Measurements from ENCODE around the gene SLC1A1. TPM values are rescaled to one million over a fixed set of nuclear protein-coding genes. Genes with fewer than 3 reads are reported as not detected.

SLC1A1 gene
- total RNA-seq, 4 donors from 2014 or later: 48.4 to 56.7 (median 49.7) TPM

GRCh38 chr9:4618700-4619099 lies 128.4 kb downstream of the SLC1A1 start:
- H3K27me3 ChIP-seq: no peaks in the 10 kb centered on the region
- no peaks in the 10 kb centered on the region for H3K9me3 ChIP-seq
- H3K4me1 ChIP-seq: peaks cover 0 to 3% of the 10 kb centered on the region in 2 donors
- no peak overlapping the region for H3K27ac ChIP-seq
- TF ChIP-seq POLR2A (IDR thresholded peaks at IDR 0.05): no peak
- TF ChIP-seq CTCF (IDR thresholded peaks at IDR 0.05): no peak
- intact Hi-C loops (cut with DNase I): no loop called here
- H3K36me3 ChIP-seq: no peaks in the 10 kb centered on the region
- 93 to 97% methylated on average over 2 of the region's 2 CpGs for WGBS, 2 donors
- no peak for DNase-seq
- no peak overlapping the region for H3K4me3 ChIP-seq (replicated peaks in 1 of 3)

GRCh38 chr9:4620057-4620765 lies 129.9 kb downstream of the SLC1A1 start:
- TF ChIP-seq POLR2A (IDR thresholded peaks at IDR 0.05): no peak
- no peak for TF ChIP-seq CTCF (IDR thresholded peaks at IDR 0.05)
- no peaks in the 10 kb centered on the region for H3K27me3 ChIP-seq
- H3K27ac ChIP-seq: no peak overlapping the region
- no peaks in the 10 kb centered on the region for H3K9me3 ChIP-seq
- WGBS, 2 donors: 92 to 95% methylated on average over 3 of the region's 3 CpGs
- H3K36me3 ChIP-seq: peaks cover 0 to 2% of the 10 kb centered on the region in 2 donors
- H3K4me1 ChIP-seq: peaks cover 0 to 3% of the 10 kb centered on the region in 2 donors
- DNase-seq: no peak
- no peak overlapping the region for H3K4me3 ChIP-seq (replicated peaks in 1 of 3)
- intact Hi-C loops (cut with DNase I): no loop called here

DNA sequence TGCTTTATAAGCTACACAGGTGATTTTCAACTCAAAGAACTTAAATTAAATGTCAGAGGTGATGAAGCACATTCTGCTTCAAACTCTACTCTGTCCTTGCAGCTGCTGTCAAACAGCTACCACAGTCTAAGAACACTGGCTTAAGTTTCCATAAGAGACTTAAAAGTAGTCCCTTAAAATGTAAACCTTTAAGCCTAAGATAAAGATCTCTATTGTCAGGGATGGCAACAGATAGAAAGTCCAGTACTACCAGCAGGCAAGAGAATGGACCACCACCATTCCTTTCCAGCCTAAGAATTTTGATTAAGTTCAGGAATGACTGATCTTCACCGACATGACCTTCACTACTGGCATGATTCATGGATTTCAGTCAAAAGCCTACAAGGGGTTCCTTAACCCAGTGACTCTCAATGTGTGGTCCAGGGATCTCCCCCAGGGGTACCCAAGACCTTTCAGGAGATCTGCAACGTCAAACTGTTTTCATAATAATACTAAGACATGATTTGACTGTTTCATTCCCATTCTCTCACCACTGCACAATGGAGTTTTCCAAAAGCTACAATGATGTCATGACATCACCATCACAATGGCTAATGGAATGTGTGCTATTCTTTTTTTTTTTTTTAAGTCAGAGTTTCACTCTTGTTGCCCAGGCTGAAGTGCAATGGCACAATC lies 130.8 kb downstream of the SLC1A1 start:
- intact Hi-C loops (cut with DNase I): no loop called here
- H3K4me1 ChIP-seq: peaks cover 0 to 3% of the 10 kb centered on the region in 2 donors
- WGBS, 2 donors: 76% methylated on average over 2 of the region's 2 CpGs
- no peaks in the 10 kb centered on the region for H3K9me3 ChIP-seq
- peaks cover 0 to 3% of the 10 kb centered on the region in 2 donors for H3K36me3 ChIP-seq
- no peak overlapping the region for H3K4me3 ChIP-seq (replicated peaks in 1 of 3)
- no peaks in the 10 kb centered on the region for H3K27me3 ChIP-seq
- DNase-seq: no peak
- no peak overlapping the region for H3K27ac ChIP-seq
- TF ChIP-seq POLR2A (IDR thresholded peaks at IDR 0.05) (no peak), CTCF (IDR thresholded peaks at IDR 0.05) (no peak)

GRCh38 chr9:4622016-4622415 lies 131.7 kb downstream of the SLC1A1 start:
- WGBS, 2 donors: 38 to 46% methylated on average over 10 of the region's 10 CpGs
- TF ChIP-seq CTCF (IDR thresholded peaks at IDR 0.05) (no peak), POLR2A (IDR thresholded peaks at IDR 0.05) (no peak)
- no peak overlapping the region for H3K4me3 ChIP-seq (replicated peaks in 1 of 3)
- intact Hi-C loops (cut with DNase I): no loop called here
- peak overlapping the region in 2 of 3 donors; percentile 14 to 29 for H3K27ac ChIP-seq
- peaks cover 0 to 3% of the 10 kb centered on the region in 2 donors for H3K36me3 ChIP-seq
- peaks cover 0 to 3% of the 10 kb centered on the region in 2 donors for H3K4me1 ChIP-seq
- H3K9me3 ChIP-seq: no peaks in the 10 kb centered on the region
- peak; percentile 77 to 82 for DNase-seq
- H3K27me3 ChIP-seq: no peaks in the 10 kb centered on the region

- intact Hi-C loops (cut with DNase I): no loop called here
- no peak overlapping the region for H3K27ac ChIP-seq
- 53 to 54% methylated on average over 2 of the region's 2 CpGs for WGBS, 2 donors
Observed at GRCh38 chr9:4630836-4631235, 140.6 kb downstream of the SLC1A1 start.

More at GRCh38 chr9:4630836-4631235, 140.6 kb downstream of the SLC1A1 start:
- Histone ChIP-seq H3K27me3 (no peaks in the 10 kb centered on the region), H3K4me1 (no peaks in the 10 kb centered on the region), H3K9me3 (no peaks in the 10 kb centered on the region), H3K4me3 (replicated peaks in 1 of 3) (no peak overlapping the region), H3K36me3 (no peaks in the 10 kb centered on the region)
- no peak for TF ChIP-seq POLR2A (IDR thresholded peaks at IDR 0.05)
- no peak for TF ChIP-seq CTCF (IDR thresholded peaks at IDR 0.05)
- no peak for DNase-seq
